Skeletal muscle satellite cell (primary cell): ENCODE data around the gene BMPR2.

ENCODE experiments used
- H3K27me3 ChIP-seq: 2 replicates; pipeline ENCODE4 v1.7.0; 2013; ENCODE audit warnings: low read length; ENCODE audit not compliant: control insufficient read depth, insufficient read depth
- H3K36me3 ChIP-seq: 2 replicates; pipeline ENCODE4 v1.7.0; 2013; ENCODE audit warnings: mild to moderate bottlenecking, control low read depth, low read length; ENCODE audit not compliant: insufficient read depth
- H3K4me1 ChIP-seq: 2 replicates; pipeline ENCODE4 v1.7.0; 2013; ENCODE audit warnings: low read length; ENCODE audit not compliant: control insufficient read depth, insufficient read depth
- H3K4me2 ChIP-seq: 2 replicates; pipeline ENCODE4 v1.7.0; 2013; ENCODE audit warnings: mild to moderate bottlenecking, low read length
- H3K4me3 ChIP-seq: 2 replicates; pipeline ENCODE4 v1.7.0; 2013; ENCODE audit warnings: low read length
- H3K9ac ChIP-seq: 2 replicates; pipeline ENCODE4 v1.7.0; 2013; ENCODE audit warnings: mild to moderate bottlenecking, low read depth, low read length, moderate library complexity
- H3K9me3 ChIP-seq: replicated peaks from 2 replicates; pipeline ENCODE4 v1.7.0; 2013; ENCODE audit warnings: mild to moderate bottlenecking, control low read depth, low read length

The BMPR2 gene

GRCh38 chr2:202387608-202388342, 11.6 kb downstream of the BMPR2 start:
- H3K4me3 ChIP-seq, result no peak overlapping the region
- no peak overlapping the region for H3K4me2 ChIP-seq
- H3K36me3 ChIP-seq, result no peaks in the 10 kb centered on the region
- peaks cover 16% of the 10 kb centered on the region for H3K4me1 ChIP-seq
- H3K9me3 ChIP-seq, result no peaks in the 10 kb centered on the region
- no peaks in the 10 kb centered on the region for H3K27me3 ChIP-seq
- no peak overlapping the region for H3K9ac ChIP-seq

GRCh38 chr2:202400941-202401340, 24.8 kb downstream of the BMPR2 start:
- H3K27me3 ChIP-seq, result no peaks in the 10 kb centered on the region
- no peak overlapping the region for H3K4me3 ChIP-seq
- no peak overlapping the region for H3K4me2 ChIP-seq
- no peaks in the 10 kb centered on the region for H3K4me1 ChIP-seq
- no peak overlapping the region for H3K9ac ChIP-seq
- no peaks in the 10 kb centered on the region for H3K9me3 ChIP-seq
- H3K36me3 ChIP-seq, result no peaks in the 10 kb centered on the region

- Histone ChIP-seq H3K4me1 (peaks cover 6% of the 10 kb centered on the region), H3K4me3 (no peak overlapping the region), H3K4me2 (no peak overlapping the region), H3K9me3 (no peaks in the 10 kb centered on the region), H3K27me3 (no peaks in the 10 kb centered on the region), H3K9ac (no peak overlapping the region), H3K36me3 (no peaks in the 10 kb centered on the region)
Observed at GRCh38 chr2:202405798-202406197, 29.7 kb downstream of the BMPR2 start.

GRCh38 chr2:202406445-202406978, 30.4 kb downstream of the BMPR2 start:
- Histone ChIP-seq H3K9ac (no peak overlapping the region), H3K27me3 (no peaks in the 10 kb centered on the region), H3K36me3 (no peaks in the 10 kb centered on the region), H3K4me3 (no peak overlapping the region), H3K4me1 (peaks cover 6% of the 10 kb centered on the region), H3K4me2 (no peak overlapping the region), H3K9me3 (no peaks in the 10 kb centered on the region)

- Histone ChIP-seq H3K4me3 (no peak overlapping the region), H3K4me1 (peaks cover 6% of the 10 kb centered on the region), H3K4me2 (no peak overlapping the region), H3K36me3 (no peaks in the 10 kb centered on the region), H3K27me3 (no peaks in the 10 kb centered on the region), H3K9me3 (no peaks in the 10 kb centered on the region), H3K9ac (no peak overlapping the region)
Observed at GRCh38 chr2:202408546-202409140, 32.5 kb downstream of the BMPR2 start.

GRCh38 chr2:202410092-202410491, 34.0 kb downstream of the BMPR2 start:
- Histone ChIP-seq H3K4me3 (no peak overlapping the region), H3K4me1 (peaks cover 6% of the 10 kb centered on the region), H3K9ac (no peak overlapping the region), H3K36me3 (no peaks in the 10 kb centered on the region), H3K9me3 (no peaks in the 10 kb centered on the region), H3K4me2 (no peak overlapping the region), H3K27me3 (no peaks in the 10 kb centered on the region)

GRCh38 chr2:202411097-202411496, 35.0 kb downstream of the BMPR2 start:
- H3K9ac ChIP-seq, result no peak overlapping the region
- no peak overlapping the region for H3K4me2 ChIP-seq
- no peaks in the 10 kb centered on the region for H3K36me3 ChIP-seq
- H3K4me1 ChIP-seq, result peaks cover 6% of the 10 kb centered on the region
- no peaks in the 10 kb centered on the region for H3K27me3 ChIP-seq
- H3K9me3 ChIP-seq, result no peaks in the 10 kb centered on the region
- no peak overlapping the region for H3K4me3 ChIP-seq

- Histone ChIP-seq H3K27me3 (no peaks in the 10 kb centered on the region), H3K4me3 (no peak overlapping the region), H3K4me2 (no peak overlapping the region), H3K36me3 (no peaks in the 10 kb centered on the region), H3K4me1 (no peaks in the 10 kb centered on the region), H3K9me3 (no peaks in the 10 kb centered on the region), H3K9ac (no peak overlapping the region)
Observed at GRCh38 chr2:202418027-202418426, 41.9 kb downstream of the BMPR2 start.

GRCh38 chr2:202418511-202418910, 42.4 kb downstream of the BMPR2 start:
- H3K4me3 ChIP-seq, result no peak overlapping the region
- H3K4me1 ChIP-seq, result no peaks in the 10 kb centered on the region
- H3K27me3 ChIP-seq, result no peaks in the 10 kb centered on the region
- H3K9me3 ChIP-seq, result no peaks in the 10 kb centered on the region
- no peak overlapping the region for H3K9ac ChIP-seq
- no peak overlapping the region for H3K4me2 ChIP-seq
- no peaks in the 10 kb centered on the region for H3K36me3 ChIP-seq

GRCh38 chr2:202423139-202423538, 47.0 kb downstream of the BMPR2 start:
- Histone ChIP-seq H3K9ac (no peak overlapping the region), H3K4me2 (no peak overlapping the region), H3K27me3 (no peaks in the 10 kb centered on the region), H3K4me3 (no peak overlapping the region), H3K4me1 (no peaks in the 10 kb centered on the region), H3K9me3 (no peaks in the 10 kb centered on the region), H3K36me3 (no peaks in the 10 kb centered on the region)

GRCh38 chr2:202425036-202425435, 48.9 kb downstream of the BMPR2 start:
- Histone ChIP-seq H3K9me3 (no peaks in the 10 kb centered on the region), H3K9ac (no peak overlapping the region), H3K36me3 (no peaks in the 10 kb centered on the region), H3K27me3 (no peaks in the 10 kb centered on the region), H3K4me2 (no peak overlapping the region), H3K4me1 (no peaks in the 10 kb centered on the region), H3K4me3 (no peak overlapping the region)

GRCh38 chr2:202426751-202427150, 50.6 kb downstream of the BMPR2 start:
- Histone ChIP-seq H3K4me2 (no peak overlapping the region), H3K9ac (no peak overlapping the region), H3K36me3 (no peaks in the 10 kb centered on the region), H3K4me1 (no peaks in the 10 kb centered on the region), H3K27me3 (no peaks in the 10 kb centered on the region), H3K9me3 (no peaks in the 10 kb centered on the region), H3K4me3 (no peak overlapping the region)
